Measurements from ENCODE around the gene UNC13B.
"Not testable (repeated sequence)": the region's sequence is repeated elsewhere in the genome, so short reads cannot be mapped to it uniquely, and the experiment has no call there.

UNC13B gene

GRCh38 chr9:35163413-35163812 lies 1.6 kb downstream of the UNC13B start:
- no peak for DNase-seq (ENCODE audit: low read depth in 3 of 3)

- no peak for DNase-seq (ENCODE audit: low read depth in 3 of 3)
These were observed 2.9 kb downstream of the UNC13B start for GRCh38 chr9:35164711-35165110.

GRCh38 chr9:35167429-35167828 lies 5.6 kb downstream of the UNC13B start:
- not testable (repeated sequence) for DNase-seq (ENCODE audit: low read depth in 3 of 3)

GRCh38 chr9:35168963-35169362 lies 7.2 kb downstream of the UNC13B start:
- no peak for DNase-seq (ENCODE audit: low read depth in 3 of 3)

- no peak for DNase-seq (ENCODE audit: low read depth in 3 of 3)
These were observed 11.1 kb downstream of the UNC13B start for GRCh38 chr9:35172878-35173277.

- no peak for DNase-seq (ENCODE audit: low read depth in 3 of 3)
These were observed 15.7 kb downstream of the UNC13B start for GRCh38 chr9:35177520-35177919.

GRCh38 chr9:35179347-35180280 lies 17.8 kb downstream of the UNC13B start:
- no peak for DNase-seq (ENCODE audit: low read depth in 3 of 3)

GRCh38 chr9:35180801-35181200 lies 19.0 kb downstream of the UNC13B start:
- DNase-seq (ENCODE audit: low read depth in 3 of 3) = no peak

- DNase-seq (ENCODE audit: low read depth in 3 of 3) = not testable (repeated sequence)
These were observed 20.6 kb downstream of the UNC13B start for GRCh38 chr9:35182401-35182800.

- not testable (repeated sequence) for DNase-seq (ENCODE audit: low read depth in 3 of 3)
These were observed 21.4 kb downstream of the UNC13B start for GRCh38 chr9:35182996-35183754.

- not testable (repeated sequence) for DNase-seq (ENCODE audit: low read depth in 3 of 3)
These were observed 22.1 kb downstream of the UNC13B start for GRCh38 chr9:35183755-35184480.

GRCh38 chr9:35186524-35186923 lies 24.7 kb downstream of the UNC13B start:
- no peak for DNase-seq (ENCODE audit: low read depth in 3 of 3)

GRCh38 chr9:35190203-35190602 lies 28.4 kb downstream of the UNC13B start:
- no peak for DNase-seq (ENCODE audit: low read depth in 3 of 3)

- DNase-seq (ENCODE audit: low read depth in 3 of 3) = no peak
These were observed 29.3 kb downstream of the UNC13B start for GRCh38 chr9:35191105-35191504.

GRCh38 chr9:35193762-35194161 lies 32.0 kb downstream of the UNC13B start:
- DNase-seq (ENCODE audit: low read depth in 3 of 3) = no peak

GRCh38 chr9:35195683-35196082 lies 33.9 kb downstream of the UNC13B start:
- DNase-seq (ENCODE audit: low read depth in 3 of 3) = no peak

GRCh38 chr9:35198191-35198590 lies 36.4 kb downstream of the UNC13B start:
- DNase-seq (ENCODE audit: low read depth in 3 of 3) = no peak

- DNase-seq (ENCODE audit: low read depth in 3 of 3) = no peak
These were observed 41.7 kb downstream of the UNC13B start for GRCh38 chr9:35203528-35203927.

- DNase-seq (ENCODE audit: low read depth in 3 of 3) = no peak
These were observed 43.5 kb downstream of the UNC13B start for GRCh38 chr9:35205340-35205739.

GRCh38 chr9:35211854-35212253 lies 50.0 kb downstream of the UNC13B start:
- DNase-seq (ENCODE audit: low read depth in 3 of 3) = no peak

- DNase-seq (ENCODE audit: low read depth in 3 of 3) = no peak
These were observed 59.0 kb downstream of the UNC13B start for GRCh38 chr9:35220659-35221338.

GRCh38 chr9:35225677-35226076 lies 63.9 kb downstream of the UNC13B start:
- no peak for DNase-seq (ENCODE audit: low read depth in 3 of 3)

All from stimulated activated CD4-positive, alpha-beta T cell treated with anti-CD3 and anti-CD28 coated beads, TNF-alpha, amount 100 ng/mL, for 48 hours (primary cell).